Activated T-cell treated with anti-CD3 and anti-CD28 coated beads, Interleukin-2, amount 50 U/mL, for 4 hours (primary cell): ENCODE data around the gene SLC4A7. TPM values are rescaled to one million over a fixed set of nuclear protein-coding genes. Genes with fewer than 3 reads are reported as not detected.
"Not testable (repeated sequence)": the region's sequence is repeated elsewhere in the genome, so short reads cannot be mapped to it uniquely, and the experiment has no call there.

Experiments used
- ATAC-seq, 2 donors: fragments of 200-7000 bp; cut with Tn5 transposase; one replicate each; pipeline ENCODE4 v1.10.0; 2021
- DNase-seq: peaks from one replicate; pipeline ENCODE4 v3.0.0-alpha.2; 2020
- H3K27me3 Mint-ChIP-seq: one replicate; pipeline ENCODE4 v1.8.0; 2021; ENCODE audit warnings: low read depth, mixed read lengths
- H3K36me3 Mint-ChIP-seq: one replicate; pipeline ENCODE4 v1.8.0; 2022; ENCODE audit warnings: mixed read lengths; ENCODE audit not compliant: insufficient read depth
- H3K4me1 Mint-ChIP-seq: one replicate; pipeline ENCODE4 v1.8.0; 2021; ENCODE audit warnings: low read depth, mixed read lengths
- H3K4me3 Mint-ChIP-seq: one replicate; pipeline ENCODE4 v1.8.0; 2021; ENCODE audit warnings: mild to moderate bottlenecking, moderate library complexity, mixed read lengths
- H3K9me3 Mint-ChIP-seq: one replicate; pipeline ENCODE4 v1.8.0; 2021; ENCODE audit warnings: mixed read lengths
- total RNA-seq, 3 donors: library from RNA; stranded (reverse); gene quantifications; one replicate each; pipeline ENCODE4 v1.2.1, GENCODE V29; 2021

SLC4A7 gene
- total RNA-seq, 3 donors from 2014 or later, result 31.0 to 35.4 (median 31.9) TPM

DNA sequence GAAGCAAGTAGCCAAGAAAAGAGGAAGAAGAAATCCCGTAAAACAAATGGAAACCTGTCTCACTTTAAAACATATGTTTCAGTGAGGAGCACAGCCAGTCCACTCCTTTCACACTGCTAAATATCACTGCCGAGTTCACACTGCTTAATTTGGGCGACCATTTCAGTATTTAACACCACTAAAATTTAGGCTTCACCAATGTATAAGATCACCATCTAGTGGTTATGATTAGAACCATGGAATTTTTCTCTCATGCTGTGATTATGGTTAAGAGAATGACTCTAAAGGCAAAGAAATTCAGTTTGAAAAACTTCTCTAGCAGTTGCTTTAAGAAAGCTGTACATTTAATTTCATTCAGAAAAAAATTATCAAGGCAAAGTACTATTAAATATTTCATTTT, 16.6 kb downstream of the SLC4A7 start:
- Mint-ChIP-seq H3K36me3 (peaks cover 7% of the 10 kb centered on the region), H3K4me1 (peaks cover 25% of the 10 kb centered on the region), H3K4me3 (no peak overlapping the region), H3K27me3 (no peaks in the 10 kb centered on the region), H3K9me3 (no peaks in the 10 kb centered on the region)
- DNase-seq (no peak), ATAC-seq (peak; percentile 66 to 77)

DNA sequence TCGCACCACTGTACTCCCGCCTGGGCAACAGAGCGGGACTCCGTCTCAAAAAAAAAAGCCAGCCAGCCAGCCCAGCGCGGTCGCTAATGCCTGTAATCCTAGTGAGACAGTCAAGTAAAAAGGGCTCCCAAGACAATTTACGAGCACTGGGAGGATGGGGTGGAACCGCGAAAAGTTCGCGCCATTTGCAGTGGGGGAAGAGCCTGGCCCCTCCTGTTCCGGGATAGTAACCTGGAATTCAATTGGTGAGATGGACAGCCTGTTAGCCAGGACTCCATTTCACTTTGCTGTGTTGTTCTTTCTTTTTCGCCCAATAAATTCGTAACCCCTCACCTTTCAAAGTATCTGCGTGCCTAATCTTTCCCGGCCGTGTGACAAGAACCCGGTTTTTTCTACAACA, 19.5 kb downstream of the SLC4A7 start:
- Mint-ChIP-seq H3K27me3 (no peaks in the 10 kb centered on the region), H3K4me3 (no peak overlapping the region), H3K4me1 (peaks cover 18% of the 10 kb centered on the region), H3K36me3 (peaks cover 4% of the 10 kb centered on the region), H3K9me3 (no peaks in the 10 kb centered on the region)
- DNase-seq (no peak), ATAC-seq (no peak)

DNA sequence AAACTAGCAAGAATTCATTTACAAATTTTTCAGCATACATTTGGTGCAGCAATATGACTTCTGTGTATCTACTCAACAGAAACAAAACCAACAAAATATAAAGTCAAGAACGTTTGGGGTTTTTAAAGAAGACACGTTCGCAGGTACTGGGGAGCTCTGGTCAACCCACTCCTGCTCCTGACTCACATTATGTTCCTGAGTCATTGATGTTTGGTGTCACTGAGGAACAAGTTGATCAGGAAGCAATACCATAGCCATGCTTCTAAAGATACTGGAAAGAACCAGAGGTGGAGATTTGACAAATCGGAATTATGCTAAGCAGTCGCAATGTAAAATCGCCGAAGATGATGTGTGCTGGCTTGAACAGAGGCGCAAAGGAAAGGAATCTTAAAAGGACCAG, 22.0 kb downstream of the SLC4A7 start:
- ATAC-seq (no peak), DNase-seq (no peak)
- no peak overlapping the region for H3K4me3 Mint-ChIP-seq
- H3K9me3 Mint-ChIP-seq, result no peaks in the 10 kb centered on the region
- H3K27me3 Mint-ChIP-seq, result no peaks in the 10 kb centered on the region
- H3K36me3 Mint-ChIP-seq, result peaks cover 10% of the 10 kb centered on the region
- H3K4me1 Mint-ChIP-seq, result peaks cover 18% of the 10 kb centered on the region

DNA sequence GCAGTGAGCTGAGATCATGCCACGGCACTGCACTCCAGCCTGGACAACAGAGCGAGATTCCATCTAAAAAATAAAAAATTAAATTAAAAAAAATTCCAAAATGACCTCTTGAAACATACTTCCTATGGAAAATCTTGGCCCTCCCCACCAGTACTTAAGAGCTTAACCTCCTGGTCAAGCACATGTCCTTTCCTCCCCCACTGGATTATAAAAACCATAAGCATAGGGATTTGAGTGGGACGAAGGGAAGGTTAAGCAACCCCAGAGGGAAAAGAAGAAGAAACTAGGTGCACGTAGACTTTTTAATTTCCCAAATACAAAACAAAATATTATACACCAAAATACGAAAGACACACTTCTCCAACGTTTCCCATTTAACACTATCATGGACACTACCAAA, 25.3 kb downstream of the SLC4A7 start:
- no peaks in the 10 kb centered on the region for H3K27me3 Mint-ChIP-seq
- no peak for DNase-seq

DNA sequence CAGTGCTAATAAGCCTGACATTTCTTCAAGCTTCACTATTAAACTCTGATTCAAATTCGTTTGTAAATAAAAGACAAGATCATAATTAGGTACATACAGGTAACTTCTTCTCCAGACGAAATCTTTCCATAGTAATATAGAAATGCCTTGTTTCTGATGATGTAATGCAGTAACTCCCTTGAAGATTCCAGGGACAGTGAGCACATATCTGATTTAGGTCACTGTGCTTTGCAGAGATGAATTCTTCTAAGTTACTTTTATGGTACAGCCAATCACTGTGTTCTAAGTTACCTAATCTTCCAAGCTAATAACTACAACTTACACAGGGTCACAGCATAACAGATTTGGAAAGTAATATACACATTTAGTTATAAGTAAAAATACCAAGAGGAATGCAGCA, 27.6 kb downstream of the SLC4A7 start:
- H3K4me1 Mint-ChIP-seq, result peaks cover 56% of the 10 kb centered on the region
- no peak overlapping the region for H3K4me3 Mint-ChIP-seq
- peaks cover 6% of the 10 kb centered on the region for H3K36me3 Mint-ChIP-seq
- H3K9me3 Mint-ChIP-seq, result no peaks in the 10 kb centered on the region
- DNase-seq (no peak), ATAC-seq (no peak)
- no peaks in the 10 kb centered on the region for H3K27me3 Mint-ChIP-seq

More for the DNA sequence above, 25.3 kb downstream of the SLC4A7 start:
- Mint-ChIP-seq H3K4me3 (no peak overlapping the region), H3K4me1 (peaks cover 43% of the 10 kb centered on the region), H3K36me3 (peaks cover 10% of the 10 kb centered on the region), H3K9me3 (no peaks in the 10 kb centered on the region)
- no peak for ATAC-seq

DNA sequence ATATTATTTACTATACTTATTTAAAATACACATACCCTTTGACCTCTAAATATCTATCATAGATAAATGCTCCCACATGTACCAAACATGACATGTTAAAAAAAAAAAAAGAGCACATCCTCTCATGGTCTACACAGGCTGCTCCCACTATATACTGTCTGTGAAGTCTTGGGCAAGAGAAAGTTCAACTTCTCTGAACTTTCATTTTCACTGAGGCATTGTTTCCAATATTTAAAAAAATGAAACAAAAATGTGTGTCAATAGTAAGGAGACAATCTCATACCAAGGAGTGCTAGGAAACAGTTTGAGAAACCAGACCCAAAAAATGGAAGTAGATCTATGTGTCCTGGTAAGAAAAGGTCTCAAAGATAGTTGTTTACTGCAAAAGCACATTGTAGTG, 29.3 kb downstream of the SLC4A7 start:
- peak; percentile 61 to 66 for ATAC-seq
- H3K36me3 Mint-ChIP-seq, result peaks cover 9% of the 10 kb centered on the region
- H3K27me3 Mint-ChIP-seq, result no peaks in the 10 kb centered on the region
- H3K4me1 Mint-ChIP-seq, result peaks cover 57% of the 10 kb centered on the region
- no peak for DNase-seq
- H3K4me3 Mint-ChIP-seq, result no peak overlapping the region
- H3K9me3 Mint-ChIP-seq, result no peaks in the 10 kb centered on the region

DNA sequence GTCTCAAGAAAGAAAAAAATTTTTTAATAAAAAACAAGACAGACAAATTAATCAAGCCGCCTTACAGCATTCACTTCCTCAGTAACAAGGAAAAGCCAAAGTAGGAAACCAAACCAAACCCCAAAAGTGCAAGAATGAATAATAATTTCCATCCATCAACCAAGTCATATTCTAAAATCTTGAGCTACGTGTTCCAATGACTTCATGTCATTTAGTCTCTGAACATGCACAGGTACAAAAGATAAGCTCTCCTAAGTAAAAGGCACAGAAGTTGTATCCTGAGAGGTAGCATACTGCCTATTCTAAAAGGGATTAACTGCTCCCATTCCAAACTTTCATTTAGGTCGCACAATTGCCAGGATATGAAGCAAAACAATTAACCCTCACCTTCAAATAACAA, 29.7 kb downstream of the SLC4A7 start:
- Mint-ChIP-seq H3K4me1 (peaks cover 57% of the 10 kb centered on the region), H3K27me3 (no peaks in the 10 kb centered on the region), H3K36me3 (peaks cover 9% of the 10 kb centered on the region), H3K4me3 (peak overlapping the region; percentile 45), H3K9me3 (no peaks in the 10 kb centered on the region)
- DNase-seq (no peak), ATAC-seq (no peak)

DNA sequence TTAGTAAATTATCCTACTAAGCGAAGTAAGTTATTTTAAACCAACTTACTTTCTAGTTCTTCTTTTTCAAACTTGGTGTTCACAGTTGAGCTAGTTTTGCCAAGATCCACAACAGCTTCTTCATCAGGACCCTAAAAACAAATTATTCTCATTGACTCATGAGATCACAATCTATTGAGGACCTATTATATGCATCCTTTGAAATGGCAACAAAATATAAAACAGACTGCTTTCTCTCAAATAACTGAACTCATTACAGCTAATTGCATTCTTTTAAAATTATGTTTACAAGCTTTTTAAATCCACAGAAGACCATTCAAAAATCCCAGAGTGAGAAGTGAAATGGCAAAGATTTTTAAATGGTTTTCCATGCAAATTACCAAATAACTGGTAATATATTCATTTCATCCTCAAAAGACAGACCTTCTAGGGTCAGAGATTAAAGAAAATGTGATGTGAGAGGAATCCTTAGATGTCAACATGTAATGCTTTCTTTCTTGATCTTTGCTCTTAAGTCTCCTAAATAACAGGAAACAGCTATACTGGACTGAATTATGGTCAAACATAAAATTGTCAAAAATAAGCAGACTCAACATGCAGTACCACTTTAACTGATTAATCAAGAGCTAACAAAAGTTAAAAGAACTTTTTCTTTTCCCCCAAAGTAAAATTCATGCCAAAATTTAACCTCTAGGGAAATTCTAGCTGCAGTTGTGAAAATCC, 31.7 kb downstream of the SLC4A7 start:
- H3K27me3 Mint-ChIP-seq, result no peaks in the 10 kb centered on the region
- no peak for ATAC-seq
- no peaks in the 10 kb centered on the region for H3K9me3 Mint-ChIP-seq
- no peak for DNase-seq
- no peak overlapping the region for H3K4me3 Mint-ChIP-seq
- peaks cover 52% of the 10 kb centered on the region for H3K4me1 Mint-ChIP-seq
- peaks cover 10% of the 10 kb centered on the region for H3K36me3 Mint-ChIP-seq

DNA sequence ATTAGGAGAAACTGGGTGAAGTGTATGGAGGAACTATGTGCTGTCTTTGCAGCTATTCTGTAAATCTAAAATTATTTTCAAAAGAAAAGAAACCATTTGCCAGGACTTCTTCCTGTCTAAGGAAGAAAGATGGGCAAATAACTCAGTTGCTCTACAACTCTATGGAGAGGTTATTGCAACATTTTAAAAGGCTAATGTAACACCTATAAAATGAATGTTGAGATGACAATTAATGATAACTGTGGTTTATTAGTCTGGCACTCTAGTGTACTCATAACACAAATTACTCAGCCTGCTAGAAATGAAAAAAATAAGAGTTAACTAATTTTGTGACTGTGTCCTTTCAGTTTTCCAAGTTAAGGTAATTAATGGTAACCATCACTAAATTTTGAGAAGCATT, 32.3 kb downstream of the SLC4A7 start:
- DNase-seq (no peak), ATAC-seq (no peak)
- H3K36me3 Mint-ChIP-seq, result peaks cover 9% of the 10 kb centered on the region
- no peaks in the 10 kb centered on the region for H3K27me3 Mint-ChIP-seq
- H3K4me1 Mint-ChIP-seq, result peaks cover 48% of the 10 kb centered on the region
- H3K9me3 Mint-ChIP-seq, result no peaks in the 10 kb centered on the region
- H3K4me3 Mint-ChIP-seq, result no peak overlapping the region

DNA sequence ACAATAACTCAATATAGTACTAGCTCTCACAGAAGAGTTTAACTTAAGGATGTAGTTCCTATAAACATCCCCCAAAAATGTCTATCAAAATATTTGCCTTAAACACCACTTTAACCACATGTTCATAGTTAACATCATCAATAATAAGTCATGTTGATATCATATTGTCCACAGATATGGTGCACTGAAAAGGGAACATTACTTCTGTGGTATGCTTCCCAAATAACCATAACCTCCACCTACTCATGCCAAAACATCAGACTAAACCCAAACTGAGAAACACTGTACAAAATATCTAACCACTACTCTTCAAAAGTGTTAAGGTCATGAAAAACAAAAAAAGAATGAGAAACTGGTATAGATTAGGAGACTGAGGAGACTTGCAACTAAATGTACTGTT, 32.9 kb downstream of the SLC4A7 start:
- Mint-ChIP-seq H3K4me3 (no peak overlapping the region), H3K9me3 (no peaks in the 10 kb centered on the region), H3K4me1 (peaks cover 42% of the 10 kb centered on the region), H3K27me3 (no peaks in the 10 kb centered on the region), H3K36me3 (peaks cover 10% of the 10 kb centered on the region)
- no peak for DNase-seq
- ATAC-seq, result no peak

DNA sequence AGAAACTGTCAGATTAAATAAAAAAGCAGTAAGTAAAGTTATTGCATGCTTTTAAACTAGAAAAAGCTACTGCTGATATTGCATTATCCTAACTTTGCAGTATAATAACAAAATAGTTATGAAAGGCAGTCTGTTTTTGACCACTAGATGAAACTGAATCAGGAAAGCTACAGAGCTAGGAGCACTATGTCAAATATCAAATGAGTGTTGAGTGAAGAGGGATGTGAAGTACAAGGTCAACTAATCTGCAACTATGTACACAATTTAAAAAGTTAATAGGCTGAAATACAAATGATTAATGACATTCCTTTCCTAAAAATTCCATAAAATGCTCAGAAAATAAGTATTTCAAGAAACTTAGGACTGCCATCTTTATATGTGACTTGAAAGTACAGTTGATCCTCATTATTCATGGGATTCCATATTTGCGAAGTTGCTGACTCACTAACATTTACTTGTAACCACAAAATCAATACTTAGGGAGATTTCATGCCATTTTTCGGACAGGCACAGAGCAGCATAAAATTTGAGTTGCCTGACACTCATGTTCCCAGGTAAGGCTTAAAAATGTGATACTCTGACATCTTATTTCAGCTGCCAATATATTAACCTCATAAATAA, 34.5 kb downstream of the SLC4A7 start:
- Mint-ChIP-seq H3K9me3 (no peaks in the 10 kb centered on the region), H3K36me3 (peaks cover 18% of the 10 kb centered on the region), H3K4me1 (peaks cover 27% of the 10 kb centered on the region), H3K27me3 (no peaks in the 10 kb centered on the region), H3K4me3 (no peak overlapping the region)
- ATAC-seq, result no peak
- DNase-seq, result no peak

DNA sequence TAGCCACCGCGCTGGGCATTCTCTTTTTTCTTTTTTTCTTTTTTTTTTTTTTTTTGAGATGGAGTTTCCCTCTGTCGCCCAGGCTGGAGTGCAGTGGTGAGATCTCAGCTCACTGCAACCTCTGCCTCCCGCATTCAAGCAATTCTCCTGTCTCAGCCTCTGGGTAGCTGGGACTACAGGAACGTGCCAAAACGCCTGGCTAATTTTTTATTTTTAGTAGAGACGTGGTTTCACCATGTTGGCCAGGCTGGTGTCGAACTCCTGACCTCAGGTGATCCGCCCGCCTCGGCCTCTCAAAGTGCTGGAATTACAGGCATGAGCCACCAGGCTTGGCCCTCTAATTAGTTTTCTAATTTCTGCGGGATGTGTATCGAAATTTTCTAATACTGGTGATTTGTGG, 41.2 kb downstream of the SLC4A7 start:
- not testable (repeated sequence) for H3K4me3 Mint-ChIP-seq, DNase-seq, ATAC-seq, H3K4me1 Mint-ChIP-seq, H3K27me3 Mint-ChIP-seq
- H3K9me3 Mint-ChIP-seq, result peaks cover 12% of the 10 kb centered on the region
- peaks cover 56% of the 10 kb centered on the region for H3K36me3 Mint-ChIP-seq

DNA sequence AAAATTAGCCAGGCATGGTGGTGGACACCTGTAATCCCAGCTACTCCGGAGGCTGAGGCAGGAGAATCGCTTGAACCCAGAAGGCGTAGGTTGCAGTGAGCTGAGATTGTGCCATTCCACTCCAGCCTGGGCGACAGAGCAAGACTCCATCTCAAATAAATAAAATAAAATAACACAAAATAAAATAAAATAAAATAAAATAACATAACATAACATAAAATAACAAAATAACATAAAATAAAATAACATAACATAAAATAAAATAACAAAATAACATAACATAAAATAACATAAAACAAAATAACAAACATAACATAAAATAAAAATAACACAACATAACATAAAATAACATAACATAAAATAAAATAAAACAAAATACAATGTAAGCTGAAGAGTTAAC, 45.8 kb downstream of the SLC4A7 start:
- H3K4me3 Mint-ChIP-seq, result not testable (repeated sequence)

DNA sequence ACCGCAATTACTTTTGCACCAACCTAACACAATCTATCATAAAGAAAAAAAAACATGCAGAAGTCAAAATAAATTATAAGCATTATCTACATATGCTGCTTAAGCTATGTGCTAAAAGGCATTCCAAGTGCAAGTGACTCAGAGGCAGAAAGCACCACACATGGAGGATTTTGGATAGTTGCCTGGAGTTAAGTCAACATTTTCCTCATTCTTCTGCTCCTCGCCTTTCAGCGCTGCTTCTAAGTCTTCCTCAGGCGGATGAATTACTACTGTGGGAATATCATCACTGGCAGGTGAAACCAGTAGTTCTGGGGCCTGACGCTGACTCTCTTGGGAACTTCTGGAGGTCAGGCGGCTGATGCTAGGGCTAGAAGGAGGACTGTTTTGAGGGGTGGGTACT, 53.1 kb downstream of the SLC4A7 start:
- H3K36me3 Mint-ChIP-seq, result peaks cover 50% of the 10 kb centered on the region
- no peaks in the 10 kb centered on the region for H3K27me3 Mint-ChIP-seq
- no peaks in the 10 kb centered on the region for H3K9me3 Mint-ChIP-seq
- H3K4me1 Mint-ChIP-seq, result no peaks in the 10 kb centered on the region
- no peak overlapping the region for H3K4me3 Mint-ChIP-seq
- ATAC-seq (no peak), DNase-seq (no peak)

More for the DNA sequence above, 45.8 kb downstream of the SLC4A7 start:
- ATAC-seq, H3K4me1 Mint-ChIP-seq, DNase-seq, H3K27me3 Mint-ChIP-seq: not testable (repeated sequence)
- Mint-ChIP-seq H3K9me3 (peaks cover 12% of the 10 kb centered on the region), H3K36me3 (peaks cover 59% of the 10 kb centered on the region)

DNA sequence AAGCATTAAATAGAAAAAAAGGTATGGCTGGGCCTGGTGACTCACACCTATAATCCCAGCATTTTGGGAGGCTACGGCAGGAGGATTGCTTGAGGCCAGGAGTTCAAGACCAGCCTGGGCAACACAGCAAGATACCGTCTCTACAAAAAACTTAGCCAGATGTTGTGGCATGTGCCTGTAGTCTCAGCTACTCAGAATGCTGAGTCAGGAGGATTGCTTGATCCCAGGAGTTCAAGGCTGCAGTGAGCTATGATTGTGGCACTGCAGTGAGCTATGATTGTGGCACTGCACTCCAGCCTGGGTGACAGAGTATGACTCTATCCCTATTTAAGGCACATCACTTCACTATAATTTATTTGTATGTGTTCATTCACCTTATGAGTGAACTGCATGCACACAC, 54.3 kb downstream of the SLC4A7 start:
- no peak for DNase-seq
- Mint-ChIP-seq H3K4me3 (no peak overlapping the region), H3K36me3 (peaks cover 40% of the 10 kb centered on the region), H3K9me3 (no peaks in the 10 kb centered on the region), H3K4me1 (no peaks in the 10 kb centered on the region), H3K27me3 (no peaks in the 10 kb centered on the region)
- no peak for ATAC-seq
